H1 (cell line): ENCODE measurements around the gene ADGRL4.

Experiments
- CREB1 ChIP-seq: IDR thresholded peaks from 2 replicates; pipeline ENCODE4 v1.6.1; 2012; ENCODE audit warnings: inconsistent platforms
- CTCF ChIP-seq, 3 experiments: IDR thresholded peaks; 1 replicate in 2 of 3; 2 replicates in 1 of 3; pipeline versions ENCODE4 v1.5.1 to v1.6.1; 2011; ENCODE audit warnings: low read length in 3 of 3, mild to moderate bottlenecking in 3 of 3, inconsistent platforms in 2 of 3, low read depth in 1 of 3, moderate library complexity in 1 of 3; ENCODE audit not compliant: insufficient read depth in 1 of 3; ENCODE audit errors: control extremely low read depth in 1 of 3
- E2F6 ChIP-seq: IDR thresholded peaks from 2 replicates; pipeline ENCODE4 v1.6.1; 2012; ENCODE audit warnings: inconsistent platforms
- RBBP5 ChIP-seq: IDR thresholded peaks from 2 replicates; pipeline ENCODE4 v1.7.1; 2012; ENCODE audit warnings: low read depth, mild to moderate bottlenecking, inconsistent platforms, low read length, moderate library complexity, borderline replicate concordance
- RFX5 ChIP-seq: IDR thresholded peaks from 2 replicates; pipeline ENCODE4 v1.6.1; 2011; ENCODE audit warnings: low read depth, low read length, improper control_type of control experiment, borderline replicate concordance
- SP2 ChIP-seq: IDR thresholded peaks from 2 replicates; pipeline ENCODE4 v1.6.1; 2012; ENCODE audit warnings: mild to moderate bottlenecking, low read length, inconsistent platforms

DNA sequence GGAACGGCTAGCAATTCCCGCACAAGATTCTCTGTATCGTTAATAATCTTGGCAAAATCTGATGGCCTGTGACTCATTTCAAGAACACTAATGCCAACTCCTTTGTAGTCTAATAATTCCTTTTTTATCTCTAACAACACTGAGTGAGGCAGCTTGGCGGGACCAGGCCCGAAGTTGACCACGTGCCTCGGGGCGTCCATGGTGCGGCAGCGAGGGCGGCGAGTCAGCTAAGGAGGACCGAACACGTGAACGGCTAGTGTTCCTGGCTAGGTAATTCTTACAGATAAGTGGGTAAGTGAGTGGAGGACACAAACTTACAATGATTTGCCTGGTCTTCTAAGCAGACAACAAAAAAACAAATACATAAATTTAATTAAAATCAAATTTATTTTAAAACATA, 49.3 kb upstream of the ADGRL4 start:
- TF ChIP-seq CTCF (IDR thresholded peaks at IDR 0.05; ENCODE audit: control extremely low read depth in 1 of 3, insufficient read depth in 1 of 3, low read depth in 1 of 3, low read length in 3 of 3) (no peak), SP2 (no peak), RBBP5 (no peak), CREB1 (no peak), E2F6 (no peak), RFX5 (no peak)
